Measurements from ENCODE around the gene SVBP.

DNA sequence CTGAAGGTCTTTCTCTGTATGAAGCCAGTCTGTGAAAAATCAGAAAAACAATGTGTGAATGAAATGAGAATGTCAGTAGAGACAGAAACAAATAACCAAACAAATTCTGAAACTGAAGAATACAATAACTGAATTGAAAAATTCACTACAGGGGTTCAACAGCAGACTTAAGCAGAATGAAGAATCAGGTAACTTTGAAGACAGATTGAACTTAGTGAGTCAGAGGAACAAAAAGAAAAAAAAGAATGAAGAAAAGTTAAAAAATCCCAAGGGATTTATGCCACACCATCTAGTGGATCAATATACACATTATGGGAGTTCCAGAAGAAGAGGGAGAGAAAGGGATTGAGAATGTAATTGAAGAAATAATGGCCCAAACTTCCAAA lies 43.8 kb upstream of the SVBP start:
- TF ChIP-seq MAX (IDR thresholded peaks at IDR 0.05): no peak
- TF ChIP-seq CTCF (IDR thresholded peaks at IDR 0.05; ENCODE audit: low read depth, low read length, missing input control): no peak
- no peak for TF ChIP-seq HNF4A (conservative IDR thresholded peaks at IDR 0.05)
- TF ChIP-seq RXRA (IDR thresholded peaks at IDR 0.05): no peak
- TF ChIP-seq JUND (IDR thresholded peaks at IDR 0.05): no peak
- TF ChIP-seq, protein P1, sequence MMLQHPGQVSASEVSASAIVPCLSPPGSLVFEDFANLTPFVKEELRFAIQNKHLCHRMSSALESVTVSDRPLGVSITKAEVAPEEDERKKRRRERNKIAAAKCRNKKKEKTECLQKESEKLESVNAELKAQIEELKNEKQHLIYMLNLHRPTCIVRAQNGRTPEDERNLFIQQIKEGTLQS (IDR thresholded peaks at IDR 0.05): no peak
- no peak for TF ChIP-seq SP1 (IDR thresholded peaks at IDR 0.05)
- TF ChIP-seq, protein P2, sequence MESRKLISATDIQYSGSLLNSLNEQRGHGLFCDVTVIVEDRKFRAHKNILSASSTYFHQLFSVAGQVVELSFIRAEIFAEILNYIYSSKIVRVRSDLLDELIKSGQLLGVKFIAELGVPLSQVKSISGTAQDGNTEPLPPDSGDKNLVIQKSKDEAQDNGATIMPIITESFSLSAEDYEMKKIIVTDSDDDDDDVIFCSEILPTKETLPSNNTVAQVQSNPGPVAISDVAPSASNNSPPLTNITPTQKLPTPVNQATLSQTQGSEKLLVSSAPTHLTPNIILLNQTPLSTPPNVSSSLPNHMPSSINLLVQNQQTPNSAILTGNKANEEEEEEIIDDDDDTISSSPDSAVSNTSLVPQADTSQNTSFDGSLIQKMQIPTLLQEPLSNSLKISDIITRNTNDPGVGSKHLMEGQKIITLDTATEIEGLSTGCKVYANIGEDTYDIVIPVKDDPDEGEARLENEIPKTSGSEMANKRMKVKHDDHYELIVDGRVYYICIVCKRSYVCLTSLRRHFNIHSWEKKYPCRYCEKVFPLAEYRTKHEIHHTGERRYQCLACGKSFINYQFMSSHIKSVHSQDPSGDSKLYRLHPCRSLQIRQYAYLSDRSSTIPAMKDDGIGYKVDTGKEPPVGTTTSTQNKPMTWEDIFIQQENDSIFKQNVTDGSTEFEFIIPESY (IDR thresholded peaks at IDR 0.05): no peak
- no peak for TF ChIP-seq EGR1 (IDR thresholded peaks at IDR 0.05; ENCODE audit: low read depth in 2 of 2)
